Measurements from ENCODE around the gene PRSS38.

Gene PRSS38

DNA sequence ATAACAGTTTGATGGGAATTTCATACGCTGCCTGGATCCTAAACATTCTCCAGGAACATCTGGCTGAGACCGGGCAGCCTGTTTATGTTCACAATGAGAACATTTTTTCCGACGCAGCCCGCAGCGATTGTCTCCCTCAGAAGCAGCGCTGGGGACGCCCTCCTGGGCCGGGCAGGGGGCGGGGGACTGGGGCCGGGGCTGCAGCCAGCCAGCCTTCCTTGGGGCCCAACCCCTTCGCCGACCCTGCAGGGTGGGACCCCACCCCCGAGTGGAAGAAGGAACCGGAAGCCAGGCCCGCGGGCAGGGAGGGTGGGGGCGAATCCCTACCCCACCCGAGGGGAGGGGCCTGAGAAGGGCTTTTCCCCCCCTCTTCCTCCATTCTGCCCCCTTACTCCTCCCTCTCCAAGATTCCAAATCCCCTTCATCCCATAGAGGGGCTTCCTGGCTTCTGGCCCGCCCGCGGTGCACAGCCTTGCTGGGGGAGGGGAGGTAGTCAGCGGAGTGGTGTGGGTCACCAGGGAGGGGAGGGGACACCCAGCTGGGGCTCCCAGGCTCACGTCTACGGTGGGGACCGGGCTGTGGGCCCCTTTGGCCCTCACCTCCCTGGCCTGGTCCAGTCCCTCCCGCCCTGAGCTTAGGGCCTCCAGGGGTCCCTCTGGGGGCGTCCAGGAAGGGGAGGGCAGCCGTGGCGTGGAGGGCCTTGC, 71.7 kb downstream of the PRSS38 start:
- no peak for FAIRE-seq

DNA sequence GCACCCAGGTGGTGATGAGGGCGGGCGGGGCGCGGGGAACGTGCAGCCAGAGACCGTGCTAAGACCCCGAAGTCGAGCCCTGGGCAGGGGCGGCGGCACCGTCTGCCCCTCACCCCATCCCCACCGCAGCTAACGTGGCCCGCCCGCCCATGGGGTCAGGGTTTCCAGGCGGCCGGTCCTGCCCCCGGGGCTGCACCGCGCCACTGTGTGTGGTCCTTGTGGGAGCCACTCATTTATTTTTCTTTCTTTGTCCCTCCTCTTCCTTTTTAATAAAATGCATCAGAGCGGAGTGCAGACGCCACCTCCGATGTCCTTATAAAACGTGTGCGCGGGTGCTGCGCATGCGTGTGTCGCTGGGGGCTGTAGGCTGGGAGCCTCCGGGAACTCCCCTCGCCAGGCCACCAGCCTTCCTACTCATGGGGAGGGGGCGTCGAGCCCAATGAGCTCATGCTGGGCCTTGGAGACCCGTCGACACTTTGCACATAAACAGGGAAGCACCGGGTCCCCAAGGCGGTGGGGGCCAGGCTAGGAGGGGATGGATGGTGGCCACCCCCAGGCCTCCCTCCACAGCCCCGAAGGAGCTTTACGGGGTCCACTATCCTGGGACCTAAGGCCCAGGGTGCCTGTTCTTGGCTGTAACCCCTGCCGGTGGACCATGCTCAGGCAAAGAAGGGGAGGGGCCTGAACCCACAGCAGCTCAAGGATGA, 72.4 kb downstream of the PRSS38 start:
- FAIRE-seq: no peak

DNA sequence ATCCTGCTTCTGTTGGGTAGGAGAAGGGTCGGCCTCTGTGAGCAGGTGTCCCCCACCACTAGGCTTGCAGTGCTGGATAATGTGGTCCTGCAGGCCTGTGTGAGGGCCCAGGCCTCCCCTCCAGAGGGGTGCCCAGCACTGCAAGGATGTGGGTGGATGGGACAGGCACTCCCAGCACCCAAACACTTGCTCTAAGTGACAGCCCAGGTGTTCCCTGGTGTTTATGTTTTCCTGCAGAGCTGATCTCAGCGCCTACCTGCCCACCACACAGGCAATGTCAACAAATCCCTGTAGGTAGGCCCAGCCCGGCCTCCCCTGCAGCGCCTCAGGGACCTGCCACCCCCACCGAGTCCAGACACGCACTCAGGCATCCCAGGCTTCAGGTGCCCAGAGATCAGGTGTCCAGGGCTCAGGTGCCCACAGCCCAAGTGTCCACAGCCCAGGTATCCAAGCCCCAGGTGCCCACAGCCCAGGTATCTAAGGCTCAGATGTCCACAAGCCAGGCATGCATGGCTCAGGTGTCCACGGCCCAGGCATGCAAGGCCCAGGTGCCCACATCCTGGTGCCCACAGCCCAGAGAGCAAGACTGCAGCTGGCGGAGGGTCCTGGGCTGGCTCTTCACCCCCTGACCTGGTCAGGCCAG, 73.0 kb downstream of the PRSS38 start:
- no peak for FAIRE-seq

DNA sequence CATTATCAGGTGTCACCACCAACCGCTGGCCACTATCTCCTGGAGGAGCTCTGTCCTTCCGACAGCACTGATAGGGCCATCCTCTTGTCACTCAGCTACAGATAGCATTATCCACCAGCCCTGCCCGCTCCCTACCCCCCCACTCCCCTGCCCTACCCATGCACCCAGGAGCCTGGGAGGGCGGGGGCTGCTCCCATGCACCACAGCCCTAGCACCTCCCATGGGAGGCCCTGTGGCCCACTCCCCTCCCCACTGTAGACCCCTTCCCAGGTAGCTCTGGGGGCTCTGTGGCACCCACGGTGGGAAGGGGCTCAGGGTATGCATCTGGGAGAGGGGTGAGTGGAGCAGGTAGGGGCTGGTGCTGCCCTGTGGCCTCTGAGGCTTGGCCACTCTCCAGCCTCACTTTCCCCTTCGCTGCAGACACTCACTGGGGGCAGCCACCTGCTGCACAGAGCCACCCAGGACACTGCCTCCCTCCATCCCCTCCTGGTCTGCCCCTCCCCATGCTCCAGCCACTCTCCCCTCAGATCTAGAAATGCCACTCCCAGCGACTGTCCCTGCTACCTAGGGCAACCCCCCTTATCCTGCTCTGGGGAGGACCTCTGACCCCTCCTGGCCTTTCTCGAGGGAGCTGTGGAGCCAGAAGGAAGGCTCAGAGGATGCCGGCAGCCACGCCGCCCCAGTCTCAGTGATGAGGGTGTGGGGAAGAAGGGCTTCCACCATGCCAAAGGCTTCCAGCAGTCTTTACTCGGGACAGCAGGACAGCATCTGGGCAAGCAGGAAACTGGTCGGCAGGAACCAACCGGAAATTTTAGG, 73.8 kb downstream of the PRSS38 start:
- no peak for FAIRE-seq

DNA sequence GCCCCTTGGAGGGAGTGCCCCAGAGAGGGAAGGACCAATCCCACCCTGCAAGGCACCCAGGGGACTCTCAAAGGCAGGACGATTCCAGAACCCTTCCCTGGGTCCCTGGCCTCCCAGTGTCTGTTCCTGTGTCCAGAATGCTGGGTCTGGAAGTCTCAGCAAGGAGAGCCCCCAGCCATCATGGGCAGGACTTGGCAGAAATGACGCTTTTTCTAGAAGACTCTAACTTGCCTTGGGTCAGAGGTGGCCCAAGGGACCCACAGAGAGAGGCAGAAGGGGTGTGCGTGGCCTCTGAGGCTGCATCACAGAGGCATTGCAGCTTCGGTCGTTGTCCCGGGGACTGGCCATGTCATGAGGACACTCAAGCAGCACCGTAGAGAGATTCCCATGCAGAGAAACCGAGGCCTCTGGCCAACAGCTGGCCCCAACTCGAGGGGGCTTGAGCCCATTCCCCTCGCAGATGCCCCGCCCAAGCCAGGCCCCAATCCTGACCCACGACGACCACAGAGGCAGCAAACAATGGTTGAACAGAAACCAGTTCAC, 74.5 kb downstream of the PRSS38 start:
- no peak for FAIRE-seq

DNA sequence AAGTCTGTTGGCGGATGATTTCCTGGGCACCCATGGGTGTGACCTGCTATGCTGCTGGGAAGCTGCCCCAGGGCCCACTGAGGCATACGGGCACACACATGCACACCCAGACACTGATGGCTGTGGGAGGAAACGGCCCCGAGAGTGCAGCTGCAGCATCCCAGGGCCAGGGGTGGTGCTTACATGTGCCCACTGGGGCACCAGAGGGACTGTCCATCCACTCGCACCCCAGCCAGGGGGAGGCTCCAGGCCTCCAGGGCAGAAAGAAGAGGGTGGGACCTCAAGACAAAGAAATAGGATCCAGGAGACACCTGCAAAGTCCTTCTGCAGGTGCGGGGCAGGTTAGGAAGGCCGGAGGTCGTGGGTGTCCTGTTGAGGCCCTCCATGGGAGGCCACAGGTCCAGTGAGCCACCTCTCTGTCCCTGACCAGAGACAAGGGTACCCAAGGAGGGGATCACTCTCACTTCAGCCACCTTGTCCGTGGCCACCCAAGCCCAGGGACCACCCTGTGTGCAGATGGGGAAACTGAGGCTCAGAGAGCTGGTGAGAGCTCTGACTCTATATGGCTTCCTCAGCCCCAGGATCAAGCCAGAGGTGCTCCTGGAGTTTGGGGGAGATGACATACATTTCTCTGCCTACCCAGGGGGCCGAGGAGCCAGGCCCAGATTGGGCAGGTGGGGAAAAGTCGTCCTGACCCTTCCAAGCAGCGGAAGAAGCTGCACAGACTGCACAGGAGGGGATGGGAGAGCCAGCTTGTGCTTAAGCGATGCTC, 75.2 kb downstream of the PRSS38 start:
- no peak for FAIRE-seq

DNA sequence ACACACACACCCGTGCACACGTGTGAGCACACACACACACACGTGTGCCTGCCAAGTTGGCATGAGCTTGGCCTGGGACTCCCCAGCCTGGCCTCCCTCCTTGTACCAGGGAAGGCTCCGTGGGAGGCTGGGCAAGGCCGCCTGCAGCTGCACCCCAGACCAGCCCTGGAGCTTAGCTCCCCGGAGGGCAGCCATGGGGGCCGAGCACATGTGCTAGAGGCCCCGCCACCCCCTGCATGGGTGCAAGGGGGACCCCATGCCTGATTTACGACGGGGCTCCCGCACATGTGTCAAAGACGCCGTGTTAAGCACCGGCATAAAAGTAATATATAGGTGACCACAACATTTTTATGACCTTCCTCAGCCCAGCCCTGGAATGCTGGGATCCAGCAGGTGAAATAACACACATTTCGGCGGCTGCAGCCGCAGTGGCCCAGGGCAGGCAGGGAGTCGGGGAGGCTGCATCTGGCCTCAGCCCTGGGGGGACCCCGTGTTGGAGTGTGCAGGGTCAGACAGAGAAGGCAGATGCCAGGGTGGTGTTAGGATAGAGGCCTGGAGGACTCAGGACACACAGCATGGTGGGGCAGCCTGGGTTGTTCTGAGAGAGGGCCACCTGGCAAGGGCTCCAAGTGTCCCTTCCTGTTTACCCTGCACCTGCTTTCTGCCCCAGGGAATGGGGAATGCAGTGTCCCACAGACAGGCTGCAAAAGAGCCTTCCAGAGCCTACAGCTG, 75.9 kb downstream of the PRSS38 start:
- no peak for FAIRE-seq

DNA sequence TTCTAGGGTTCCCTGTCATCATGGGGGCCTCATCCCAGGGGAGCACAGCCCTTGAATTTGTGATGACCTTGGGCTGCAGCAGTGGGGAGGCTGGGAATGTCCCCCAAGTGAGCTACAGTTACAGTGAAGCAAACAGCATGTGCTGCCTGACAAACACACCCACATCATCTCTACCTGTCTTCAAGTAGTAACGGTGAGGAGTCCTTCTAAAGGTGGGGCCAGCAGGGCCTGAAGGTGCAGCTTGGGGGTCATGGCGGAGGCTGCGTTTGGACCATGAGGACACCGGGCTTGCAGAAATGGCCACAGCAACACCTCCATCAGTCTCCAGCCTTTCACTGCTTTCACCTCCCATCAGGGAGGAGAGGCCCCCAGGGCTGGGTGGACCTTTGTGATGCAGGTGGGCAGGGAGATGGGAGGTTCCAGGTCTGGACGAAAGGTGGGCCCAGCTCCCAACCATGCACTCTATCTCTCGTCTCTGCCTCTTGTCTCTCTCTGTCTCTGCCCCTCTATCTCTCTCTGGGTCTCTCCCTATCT, 76.5 kb downstream of the PRSS38 start:
- FAIRE-seq: no peak

DNA sequence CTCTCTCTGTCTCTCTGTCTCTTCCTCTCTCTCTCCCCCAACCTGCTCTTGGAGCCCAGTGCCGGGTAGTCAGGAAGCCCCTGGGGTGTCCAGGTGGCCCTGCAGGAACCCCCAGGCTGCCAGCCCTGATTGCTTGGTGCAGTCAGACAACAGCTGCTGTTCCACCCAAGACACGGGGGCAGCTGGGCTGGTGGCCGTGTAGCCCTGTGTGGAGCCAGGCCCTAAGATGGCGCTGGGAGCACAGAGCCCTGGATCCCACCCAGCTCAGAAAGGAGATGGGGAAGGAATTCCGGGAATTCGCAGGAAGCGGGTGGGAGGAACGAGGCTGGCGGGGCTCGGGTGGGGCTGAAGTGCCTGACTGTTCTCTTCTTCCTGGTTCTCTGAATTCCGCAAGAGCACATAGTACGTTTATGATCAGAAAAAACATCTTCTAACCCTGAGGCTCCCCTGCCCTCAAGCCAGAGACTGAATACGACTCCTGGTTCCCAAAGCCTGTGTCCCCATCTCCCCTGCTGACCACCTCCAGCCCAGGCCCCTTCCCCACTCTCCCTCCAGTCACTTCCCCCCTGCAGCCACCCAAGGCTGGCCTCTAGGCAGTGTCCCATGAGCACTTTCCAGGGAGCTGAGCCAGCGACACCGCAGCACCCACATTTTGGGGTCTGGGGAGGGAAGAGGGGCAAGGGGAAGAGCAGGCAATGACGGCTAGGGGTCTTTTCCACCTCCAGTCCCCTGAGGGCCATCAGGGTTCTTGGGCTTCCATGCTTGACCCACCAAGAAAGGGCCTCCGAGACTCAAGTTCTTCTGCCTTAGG, 77.2 kb downstream of the PRSS38 start:
- no peak for FAIRE-seq

DNA sequence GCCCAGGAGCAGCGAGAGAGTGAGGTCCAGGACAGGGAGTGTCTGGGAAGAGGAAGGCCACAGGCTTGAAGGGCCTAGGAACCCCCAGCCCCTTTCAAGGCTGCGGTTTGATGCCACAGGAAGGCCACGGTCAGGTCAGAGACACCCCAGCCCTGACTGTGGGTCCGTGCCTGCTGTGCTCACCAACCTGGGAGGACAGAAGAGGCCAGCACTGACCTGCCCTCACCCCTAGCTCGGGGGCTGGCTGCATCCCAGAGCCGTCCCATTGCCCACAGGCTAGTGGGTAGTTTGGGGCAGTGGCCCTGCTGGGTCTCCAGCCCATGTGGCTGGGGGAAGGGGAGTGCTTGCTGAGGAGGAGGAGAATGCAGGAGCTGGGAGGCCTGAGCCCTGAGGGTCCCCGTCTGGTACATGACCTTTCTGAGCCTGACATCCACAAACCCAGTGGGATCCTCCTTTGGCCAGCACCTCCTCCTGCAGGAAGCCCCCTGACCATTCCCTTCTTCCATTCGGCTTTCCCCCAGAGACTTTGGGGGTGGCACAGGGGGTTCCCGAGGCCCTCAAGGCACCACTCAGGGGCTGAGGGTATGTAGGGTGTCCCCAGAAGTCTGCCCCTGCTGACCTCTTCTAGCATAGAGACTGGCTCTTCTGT, 77.9 kb downstream of the PRSS38 start:
- FAIRE-seq: no peak

DNA sequence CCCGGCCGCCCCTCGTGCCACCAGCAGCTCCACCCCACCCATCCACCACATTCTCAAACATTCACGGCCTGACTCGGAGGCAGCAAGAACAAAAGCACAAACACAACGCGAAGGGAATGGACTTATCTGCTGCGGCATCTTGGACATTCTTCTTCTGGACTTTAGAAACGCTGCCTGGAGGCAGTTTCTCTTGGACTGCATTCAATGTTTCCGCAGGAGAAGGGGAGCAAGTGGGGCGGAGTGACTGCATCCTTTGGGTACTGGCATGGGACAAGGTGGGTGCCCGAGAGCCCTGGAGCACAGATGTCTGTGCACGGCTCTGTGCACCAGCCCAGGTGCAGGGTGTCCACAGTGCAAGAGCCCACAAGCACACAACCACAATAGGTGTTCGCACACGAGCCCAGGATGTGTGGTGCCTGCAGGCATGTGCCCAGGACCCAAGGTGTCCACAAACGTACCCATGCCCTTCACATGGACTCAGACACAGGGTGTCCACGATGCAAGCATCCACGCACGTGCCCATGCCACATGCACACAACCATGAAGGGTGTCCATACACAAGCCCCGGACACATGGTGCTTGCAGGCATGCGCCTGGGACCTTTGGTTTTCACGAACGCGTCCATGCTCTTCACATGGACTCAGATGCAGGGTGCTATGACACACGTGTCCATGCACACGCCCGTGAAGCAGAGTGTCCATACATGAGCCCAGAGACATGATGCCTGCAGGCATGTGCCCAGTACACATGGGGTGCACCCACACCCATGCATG, 78.7 kb downstream of the PRSS38 start:
- no peak for FAIRE-seq

DNA sequence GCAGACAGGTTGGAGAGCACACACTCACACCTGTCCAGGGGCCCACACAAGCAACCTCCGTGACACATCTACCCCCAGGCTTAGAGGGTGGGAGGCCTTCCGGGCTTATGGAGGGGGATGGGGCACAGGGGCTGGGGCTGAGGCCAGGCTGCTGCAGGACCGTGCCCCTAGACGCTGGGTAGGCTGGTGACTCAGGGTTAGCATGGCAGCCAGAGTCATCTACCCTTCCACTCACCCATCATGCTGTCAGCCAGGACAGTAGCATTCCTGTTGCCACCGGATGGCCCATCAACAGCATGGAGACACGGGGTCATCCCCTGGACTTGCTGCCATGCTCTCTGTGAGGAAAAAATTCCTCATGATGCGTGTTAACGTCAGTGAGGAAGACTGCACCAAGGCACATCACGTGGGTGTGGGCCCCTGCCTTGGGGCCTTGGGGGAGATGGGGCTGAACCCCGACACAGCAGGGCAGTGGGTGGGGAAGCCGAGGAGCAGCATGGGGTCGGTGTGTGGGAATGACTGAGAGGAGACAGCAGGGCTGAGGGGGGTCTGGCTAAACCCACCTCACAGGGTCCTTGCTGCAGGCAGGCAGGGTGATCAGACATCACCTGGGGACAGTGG, 79.5 kb downstream of the PRSS38 start:
- FAIRE-seq: no peak

Data from A204.1 (cell line).